A172 (cell line): ENCODE results near the gene MED25. TPM values are rescaled to one million over a fixed set of nuclear protein-coding genes. Genes with fewer than 3 reads are reported as not detected.
A peak's percentile ranks its signal among the peaks of the same experiment; 100 is the strongest.

Source experiments
- DNase-seq: peaks from one replicate; pipeline ENCODE4 v3.0.0-alpha.2; 2015; ENCODE audit warnings: low spot score
- total RNA-seq: library from RNA; depleted of rRNA; stranded (reverse); fragments of >200 nt; shearing (Covaris generic); gene quantifications from 2 replicates; pipeline ENCODE4 v1.2.3, GENCODE V29; 2014; rRNA removed

The MED25 gene
- total RNA-seq = 28.6 and 34.8 TPM in 2 replicates

GRCh38 chr19:49817964-49818648 lies at the start of gene MED25:
Gene MED25, plus strand, starts transcription at chr19:49818289. Its CDS starts 53 bp downstream, at chr19:49818342.
- DNase-seq = peak; percentile 80

GRCh38 chr19:49770529-49770928 lies 47.6 kb upstream of the MED25 start:
- no peak for DNase-seq

- DNase-seq = no peak
Measured at GRCh38 chr19:49771674-49772139, 46.4 kb upstream of the MED25 start.

- no peak for DNase-seq
Measured at GRCh38 chr19:49772850-49773432, 45.1 kb upstream of the MED25 start.

GRCh38 chr19:49773663-49774350 lies 44.3 kb upstream of the MED25 start:
- DNase-seq = no peak

GRCh38 chr19:49774969-49775368 lies 43.1 kb upstream of the MED25 start:
- DNase-seq = no peak

- DNase-seq = no peak
Measured at GRCh38 chr19:49775742-49776370, 42.2 kb upstream of the MED25 start.

GRCh38 chr19:49776371-49776764 lies 41.7 kb upstream of the MED25 start:
- DNase-seq = no peak

- no peak for DNase-seq
Measured at GRCh38 chr19:49779731-49780555, 38.1 kb upstream of the MED25 start.

GRCh38 chr19:49780861-49781260 lies 37.2 kb upstream of the MED25 start:
- DNase-seq = no peak

- no peak for DNase-seq
Measured at GRCh38 chr19:49781394-49781793, 36.7 kb upstream of the MED25 start.

- no peak for DNase-seq
Measured at GRCh38 chr19:49782515-49782914, 35.6 kb upstream of the MED25 start.

GRCh38 chr19:49786376-49786820 lies 31.7 kb upstream of the MED25 start:
- peak; percentile 90 for DNase-seq

- no peak for DNase-seq
Measured at GRCh38 chr19:49787746-49788145, 30.3 kb upstream of the MED25 start.

- DNase-seq = no peak
Measured at GRCh38 chr19:49788857-49789256, 29.2 kb upstream of the MED25 start.

GRCh38 chr19:49790866-49791265 lies 27.2 kb upstream of the MED25 start:
- DNase-seq = no peak

- no peak for DNase-seq
Measured at GRCh38 chr19:49791776-49792445, 26.2 kb upstream of the MED25 start.

- DNase-seq = no peak
Measured at GRCh38 chr19:49792829-49793560, 25.1 kb upstream of the MED25 start.

GRCh38 chr19:49793561-49793840 lies 24.6 kb upstream of the MED25 start:
- DNase-seq = peak; percentile 67

- DNase-seq = no peak
Measured at GRCh38 chr19:49795615-49796014, 22.5 kb upstream of the MED25 start.
